ENCODE measurements around the gene MYH4. TPM values are rescaled to one million over a fixed set of nuclear protein-coding genes. Genes with fewer than 3 reads are reported as not detected.

The MYH4 gene
- not detected in 2 replicates for total RNA-seq

DNA sequence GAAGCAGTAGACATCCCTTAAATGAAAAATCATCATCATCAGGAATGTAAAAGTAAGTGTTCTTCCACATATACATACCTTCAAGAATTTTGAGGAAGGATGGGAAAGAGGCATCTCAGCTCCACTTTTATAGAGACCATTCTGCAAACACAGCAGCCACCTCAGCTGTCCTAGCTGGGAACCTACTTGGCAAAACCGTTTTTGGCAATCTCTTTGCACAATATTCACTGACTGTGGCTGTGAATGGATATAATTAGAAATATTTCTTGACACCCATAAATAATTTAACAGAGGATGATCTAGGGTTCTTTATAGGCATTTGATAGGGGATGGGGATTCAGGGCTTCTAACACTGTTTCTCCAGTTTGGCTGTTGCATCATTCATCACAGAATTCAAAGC, at the start of gene MYH4:
TSS of gene MYH4 (minus strand) at position 101 of the 400 bp plus-strand sequence. CDS start 2,814 bp downstream, outside the sequence.
- no peak for DNase-seq

- DNase-seq = no peak
Measured at GRCh38 chr17:10518271-10519037, 49.1 kb upstream of the MYH4 start, which contains the start of gene MYH1. Gene MYH1 (minus strand): TSS chr17:10518542. CDS start chr17:10516642, 1,900 bp downstream.

DNA sequence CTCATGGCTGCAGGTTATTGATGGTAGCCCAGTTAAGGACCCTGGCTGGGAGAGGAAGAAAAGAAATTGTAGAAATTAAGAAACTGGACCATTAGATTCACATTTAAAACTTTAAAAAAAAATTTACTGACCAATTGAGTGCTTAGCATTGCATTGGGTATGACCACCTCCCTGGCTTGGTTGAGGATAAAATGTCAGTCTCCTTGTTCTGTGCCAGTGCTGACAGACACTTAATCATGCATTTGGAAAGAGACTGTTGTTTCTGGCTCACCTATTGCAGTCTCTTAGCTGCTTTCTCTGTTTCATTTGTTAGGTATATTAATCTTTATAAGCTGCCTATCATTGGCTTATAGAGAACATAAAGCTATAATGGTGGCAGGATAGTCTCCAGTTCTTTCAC, 47.3 kb upstream of the MYH4 start:
- DNase-seq = no peak

GRCh38 chr17:10516065-10516464, 46.7 kb upstream of the MYH4 start:
- no peak for DNase-seq

GRCh38 chr17:10513299-10514067, 44.1 kb upstream of the MYH4 start:
- DNase-seq = no peak

DNA sequence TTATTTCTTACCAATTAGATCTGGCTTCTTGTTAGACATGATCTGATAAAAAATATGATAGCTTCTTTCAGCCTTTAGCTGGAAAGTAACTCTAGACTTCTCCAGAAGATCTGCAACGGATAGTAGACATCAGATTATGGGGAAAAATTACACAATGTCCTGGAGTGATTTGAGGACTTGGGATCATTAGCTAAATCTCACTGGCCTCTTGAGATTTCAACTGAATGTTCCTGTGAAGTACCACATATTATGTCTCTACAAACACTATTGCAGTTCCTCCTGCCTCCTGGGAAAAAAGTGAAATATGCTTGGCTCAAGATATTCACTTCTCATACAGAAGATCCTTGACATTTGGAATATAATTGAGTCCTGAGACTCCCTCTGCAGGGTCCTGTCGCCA, 43.5 kb upstream of the MYH4 start:
- DNase-seq = no peak

GRCh38 chr17:10499950-10500349, 30.6 kb upstream of the MYH4 start:
- DNase-seq = no peak

DNA sequence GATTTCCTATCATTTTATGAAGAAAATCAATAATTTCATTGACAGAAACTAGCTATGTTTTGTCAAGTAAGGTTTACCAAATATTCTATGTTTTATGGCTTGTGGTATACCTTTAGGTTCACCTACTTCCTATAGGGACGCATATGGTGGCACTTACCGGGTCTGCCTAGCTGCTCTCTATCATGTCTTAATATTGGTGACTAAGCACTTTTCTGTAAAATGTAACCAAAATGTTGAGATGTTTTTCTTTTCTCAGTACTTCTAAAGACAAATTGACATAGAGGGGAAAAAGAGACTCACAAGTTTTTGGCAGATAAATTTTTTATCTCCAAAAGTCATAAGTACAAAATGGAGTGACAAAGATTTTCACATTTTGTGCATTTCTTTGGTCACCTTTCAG, 22.6 kb upstream of the MYH4 start:
- no peak for DNase-seq

- DNase-seq = no peak
Measured at GRCh38 chr17:10482252-10482651, 12.9 kb upstream of the MYH4 start.

DNA sequence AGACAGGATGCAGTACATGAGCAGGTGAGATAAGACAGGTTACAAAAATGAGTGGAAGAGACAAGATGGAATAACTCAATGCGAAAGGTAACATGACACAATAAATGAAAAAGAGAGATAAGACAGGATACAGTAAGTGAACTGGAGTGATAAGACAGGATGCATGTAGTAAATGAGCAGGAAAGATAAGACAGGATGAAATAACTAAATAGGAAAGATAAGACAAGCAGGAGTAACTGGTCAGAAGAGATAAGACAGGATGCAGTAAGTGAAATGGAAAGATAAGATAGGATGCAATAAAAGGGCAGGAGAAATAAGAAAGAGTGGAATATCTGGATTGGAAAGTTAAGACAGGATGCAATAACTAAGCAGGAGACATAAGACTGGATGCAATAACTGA, 8.3 kb upstream of the MYH4 start:
- no peak for DNase-seq

DNA sequence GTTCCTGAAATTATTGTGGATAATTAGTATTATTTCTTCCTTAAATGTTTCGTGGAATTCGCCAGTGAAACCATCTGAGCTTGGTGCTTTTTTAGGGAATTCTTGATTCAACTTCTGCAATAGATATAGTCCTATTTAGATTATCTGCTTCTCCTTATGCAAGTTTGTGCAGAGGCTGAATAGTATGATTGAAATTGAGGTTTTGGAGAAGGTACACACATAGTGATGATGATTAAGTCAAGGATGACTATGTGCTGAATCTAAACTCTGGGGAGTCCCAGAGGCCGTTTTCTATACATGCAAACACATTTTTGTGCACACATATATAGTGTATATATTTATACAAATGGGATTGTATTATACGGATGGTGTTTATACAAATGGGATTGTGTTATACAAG, 5.2 kb upstream of the MYH4 start:
- no peak for DNase-seq

DNA sequence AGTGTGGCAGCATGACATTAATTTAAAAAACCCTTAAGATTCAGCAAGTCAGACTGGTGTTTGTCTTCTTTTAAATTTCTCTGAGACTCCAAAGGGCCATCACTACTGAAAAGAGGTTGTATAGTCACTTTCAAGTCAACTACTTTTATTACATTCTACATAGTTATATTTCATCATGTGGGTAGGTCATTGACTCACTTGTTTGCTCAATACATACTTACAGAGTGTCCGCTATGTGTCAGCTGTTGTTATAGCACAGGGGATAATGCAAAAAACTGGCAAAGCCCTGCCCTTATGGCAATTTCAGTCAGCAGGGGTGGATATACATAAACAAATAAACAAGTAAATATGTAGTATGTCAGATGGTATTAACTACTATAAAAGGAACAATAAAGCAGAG, 2.5 kb upstream of the MYH4 start:
- DNase-seq = no peak

DNA sequence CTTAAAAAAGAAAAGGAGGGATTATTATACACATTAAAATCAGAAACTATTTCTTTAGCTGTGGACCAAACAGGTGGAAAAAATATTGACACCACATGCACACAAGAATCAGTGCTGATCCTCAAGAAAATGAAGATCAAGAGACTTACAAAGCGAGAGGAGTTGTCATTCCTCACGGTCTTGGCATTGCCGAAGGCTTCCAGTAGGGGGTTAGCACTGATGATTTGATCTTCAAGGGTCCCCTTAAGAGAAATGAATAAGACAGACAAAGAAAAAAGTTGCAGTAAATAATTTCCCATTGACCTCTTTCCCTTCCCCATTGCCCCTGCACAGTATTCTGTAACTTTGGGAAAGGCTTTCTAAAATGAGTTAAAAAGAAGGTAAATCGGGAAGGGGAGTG, 6.0 kb downstream of the MYH4 start:
- no peak for DNase-seq

DNA sequence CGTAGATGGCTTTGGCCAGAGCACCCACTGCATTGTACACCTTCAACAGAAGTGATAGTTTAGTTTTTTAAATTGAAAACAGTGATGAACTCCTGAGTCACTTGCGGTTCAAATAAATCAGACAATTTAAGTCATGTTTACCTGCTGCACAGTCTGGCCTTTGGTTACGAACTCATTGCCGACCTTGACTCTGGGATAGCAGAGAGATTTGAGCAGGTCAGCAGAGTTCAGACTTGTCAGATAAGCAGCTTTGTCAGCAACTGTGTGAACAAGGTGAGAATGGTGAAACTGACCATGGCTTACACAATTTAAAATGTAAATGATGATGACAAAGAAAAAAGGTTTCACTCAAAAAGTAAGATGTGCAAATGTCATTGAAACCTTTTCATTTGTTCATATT, 9.3 kb downstream of the MYH4 start:
- no peak for DNase-seq

DNA sequence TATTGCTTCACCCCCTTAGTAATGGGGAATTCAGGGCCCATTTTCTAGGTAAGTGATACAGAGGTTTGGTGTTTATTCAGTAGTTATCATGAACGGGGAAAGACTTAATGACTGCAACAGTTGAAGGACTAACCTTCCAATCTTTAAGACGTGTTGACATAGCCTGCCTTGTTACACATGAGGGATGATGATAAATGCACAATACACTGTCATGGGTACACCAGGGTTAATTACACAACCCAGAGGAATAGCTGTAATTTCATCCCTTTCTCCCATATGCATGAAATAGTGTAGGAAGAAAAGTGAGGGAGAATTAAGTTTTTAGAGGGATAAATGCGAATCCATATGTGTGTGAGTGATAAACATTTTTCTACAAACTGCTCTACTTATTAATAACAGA, 10.7 kb downstream of the MYH4 start:
- DNase-seq = no peak

- no peak for DNase-seq
Measured at GRCh38 chr17:10457952-10458351, 11.4 kb downstream of the MYH4 start.

GRCh38 chr17:10447026-10447931, 22.1 kb downstream of the MYH4 start:
- no peak for DNase-seq

- DNase-seq = no peak
Measured at GRCh38 chr17:10439816-10440215, 29.5 kb downstream of the MYH4 start.

GRCh38 chr17:10435096-10435495, 34.3 kb downstream of the MYH4 start:
- no peak for DNase-seq

DNA sequence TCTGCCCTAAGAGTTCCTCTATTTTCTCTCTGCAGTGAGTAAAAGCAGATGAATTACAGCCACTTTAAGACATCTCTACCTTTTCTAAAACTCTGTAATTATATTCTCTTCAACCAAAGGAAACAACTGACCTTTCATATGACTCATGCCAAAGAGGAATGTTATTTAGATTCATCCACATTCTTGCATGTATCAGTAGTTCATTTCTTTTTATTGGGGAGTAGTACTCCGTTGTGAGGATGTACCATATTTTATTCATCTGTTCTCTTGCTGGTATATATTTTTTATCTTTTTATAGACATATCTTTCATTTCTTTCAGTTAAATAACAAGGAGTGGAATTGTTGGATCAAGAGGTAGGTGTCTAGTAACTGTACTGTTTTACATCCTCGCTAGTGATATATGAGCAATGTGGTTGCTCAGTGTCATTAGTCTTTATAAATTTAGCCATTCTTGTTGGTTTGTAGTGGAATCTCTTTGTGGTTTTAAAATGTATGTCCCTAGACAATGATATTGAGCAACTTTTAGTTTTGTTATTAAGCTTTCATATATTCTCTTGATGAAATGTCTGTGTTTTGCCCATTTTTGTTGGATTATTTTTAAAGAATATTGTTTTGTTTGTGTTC, 39.8 kb downstream of the MYH4 start:
- no peak for DNase-seq

DNA sequence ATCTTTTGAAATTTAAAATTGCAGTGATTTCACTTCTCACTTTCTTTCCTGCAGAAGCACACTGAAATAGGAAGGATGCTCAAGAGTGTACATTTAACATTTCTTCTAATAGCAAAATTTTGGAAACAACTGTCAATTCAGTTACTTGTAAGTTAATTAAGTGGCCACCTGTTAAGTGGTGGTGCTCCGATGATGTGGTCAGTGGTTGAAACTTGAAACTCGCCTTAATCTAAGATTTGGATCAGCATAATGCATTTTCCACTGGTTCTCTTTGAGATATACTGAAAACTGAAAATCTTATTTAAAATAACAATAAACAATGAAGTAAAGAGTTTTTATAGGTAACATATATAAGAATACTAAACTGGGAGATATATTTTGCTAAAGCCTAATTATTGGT, 40.6 kb downstream of the MYH4 start:
- no peak for DNase-seq

DNA sequence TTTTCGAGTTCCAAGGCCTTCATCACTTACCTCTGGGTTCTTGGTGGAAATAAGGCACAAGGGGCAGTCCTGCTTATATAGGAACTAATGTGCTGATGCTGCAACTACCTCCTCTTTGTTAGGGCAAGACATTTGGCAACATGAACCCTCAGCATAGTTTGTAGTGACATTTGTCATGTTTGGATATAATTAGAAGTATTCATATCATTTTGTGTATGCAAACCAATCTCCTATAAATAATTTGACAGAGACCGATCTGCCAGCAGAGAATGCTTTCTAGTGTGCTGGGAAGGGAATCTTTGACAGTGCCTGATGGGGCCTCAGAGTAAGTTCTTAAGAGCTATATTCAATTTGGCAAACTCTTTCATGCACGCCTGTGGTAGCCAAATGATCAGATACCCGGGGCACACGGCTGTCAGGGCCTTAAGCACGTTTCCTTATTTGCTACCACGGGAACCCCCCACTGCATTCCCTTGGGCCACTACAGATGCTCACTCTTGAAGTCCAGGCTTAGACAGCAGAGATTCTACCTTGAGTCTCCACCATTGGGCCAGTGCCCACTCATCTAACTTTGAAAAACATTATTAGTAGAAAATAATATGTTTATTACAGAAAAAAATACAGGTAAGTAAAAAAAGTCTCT, 47.3 kb downstream of the MYH4 start, which contains the start of gene MYH8:
TSS of gene MYH8 (minus strand) at position 51 of the 643 bp plus-strand sequence. CDS start 1,723 bp downstream, outside the sequence.
- no peak for DNase-seq

Measured in dermis blood vessel endothelial cell (primary cell).